Lung (tissue), 12 donors: Measurements from ENCODE around the gene GPR35. TPM values are rescaled to one million over a fixed set of nuclear protein-coding genes. Genes with fewer than 3 reads are reported as not detected.

Source experiments
- ATAC-seq: fragments of 200-7000 bp; cut with Tn5 transposase; one replicate; pipeline ENCODE4 v1.9.1; 2020; ENCODE audit warnings: moderate number of reproducible peaks; ENCODE audit not compliant: insufficient read depth, low FRiP score
- DNase-seq, 3 donors: peaks; one replicate each; pipeline ENCODE4 v3.0.0-alpha.2; 2013 to 2017
- H3K27ac ChIP-seq, 2 donors: one replicate each; pipeline ENCODE4 v1.5.1; 2013; ENCODE audit warnings: mild to moderate bottlenecking in 2 of 2, moderate library complexity in 2 of 2, control low read depth in 1 of 2, inconsistent platforms in 1 of 2, low read depth in 1 of 2, low read length in 1 of 2
- H3K27me3 ChIP-seq, 3 donors: one replicate each; pipeline ENCODE4 v1.5.1; 2013; ENCODE audit warnings: low read length in 2 of 3; ENCODE audit not compliant: control insufficient read depth in 3 of 3, insufficient read depth in 3 of 3
- H3K36me3 ChIP-seq, 4 donors: one replicate each; pipeline ENCODE4 v1.5.1; 2013; ENCODE audit warnings: low read length in 4 of 4, mild to moderate bottlenecking in 1 of 4, moderate library complexity in 1 of 4; ENCODE audit not compliant: control insufficient read depth in 4 of 4, insufficient read depth in 4 of 4
- H3K4me1 ChIP-seq, 5 donors: one replicate each; pipeline ENCODE4 v1.5.1; 2013; ENCODE audit warnings: low read length in 5 of 5, mild to moderate bottlenecking in 2 of 5, moderate library complexity in 1 of 5; ENCODE audit not compliant: control insufficient read depth in 5 of 5, insufficient read depth in 5 of 5
- H3K4me3 ChIP-seq: one replicate; pipeline ENCODE4 v1.5.1; 2013; ENCODE audit warnings: mild to moderate bottlenecking, control low read depth, moderate library complexity
- H3K9ac ChIP-seq, 2 donors: one replicate each; pipeline ENCODE4 v1.5.1; 2013; ENCODE audit warnings: low read length in 2 of 2, control low read depth in 1 of 2; ENCODE audit not compliant: insufficient read depth in 1 of 2
- H3K9me3 ChIP-seq, 4 donors: one replicate each; pipeline ENCODE4 v1.5.1; 2013; ENCODE audit warnings: low read length in 3 of 4, mild to moderate bottlenecking in 1 of 4, moderate library complexity in 1 of 4; ENCODE audit not compliant: control insufficient read depth in 4 of 4, insufficient read depth in 3 of 4
- WGBS, 2 donors: extraction: QIAGEN DNeasy Blood & Tissue Kit; methylation state at CpG; one replicate each; pipeline ENCODE4 v1.1.7; 2013; 5-methylcytosine and 5-hydroxymethylcytosine counted together
- polyA plus RNA-seq, 2 donors: library from polyadenylated mRNA; stranded (reverse); fragments of 200-250 nt; gene quantifications; one replicate each; pipeline ENCODE4 v1.2.1, GENCODE V29; 2013
- total RNA-seq, 2 donors: library from RNA; depleted of rRNA in 1 of 2; stranded (reverse); fragments of >200 nt in 1 of 2; gene quantifications; one replicate each; pipeline ENCODE4 v1.2.1, GENCODE V29; 2014 to 2021
- TF ChIP-seq, protein P1 (sequence below): IDR thresholded peaks from 2 replicates; pipeline ENCODE4 v1.5.1; 2012; ENCODE audit warnings: mild to moderate bottlenecking; ENCODE audit errors: control extremely low read depth, extremely low read depth
- donor health status: control.
- donor health status: control.
- donor health status: Bipolar disorder and iron deficiency.
- donor health status: healthy.
- donor health status: DM: yes; HTN: yes; CAD: no.

The GPR35 gene
- total and polyA plus RNA-seq, 4 donors = 2.3 to 10.3 (median 4.1) TPM

DNA sequence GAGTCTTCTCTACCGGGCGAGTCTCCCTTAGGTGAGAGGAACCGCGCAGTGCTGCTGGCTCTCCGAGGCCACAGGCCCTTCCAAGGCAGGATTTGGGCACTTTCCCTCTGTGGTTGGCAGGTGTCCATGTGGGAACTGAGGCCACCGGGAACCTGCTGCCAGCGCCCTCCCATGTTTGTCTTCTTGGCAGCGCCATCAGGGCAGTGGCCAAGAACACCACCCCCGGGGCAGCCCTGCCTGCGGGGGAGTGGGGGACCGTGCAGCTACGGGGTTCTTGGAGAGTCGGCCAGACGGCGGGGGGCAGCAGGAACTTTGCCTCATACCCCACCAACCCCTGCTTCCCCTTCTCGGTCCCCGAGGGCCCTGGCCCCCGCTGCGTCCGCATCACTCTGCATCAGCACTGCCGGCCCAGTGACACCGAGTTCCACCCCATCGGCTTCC is 28.8 kb upstream of the GPR35 start:
- WGBS, 2 donors = 87 to 89% methylated on average over 23 of the region's 23 CpGs
- H3K9ac ChIP-seq = no peak overlapping the region
- peaks cover 0 to 63% (median 1%) of the 10 kb centered on the region in 4 donors for H3K36me3 ChIP-seq
- H3K27ac ChIP-seq = no peak overlapping the region
- H3K4me1 ChIP-seq = peaks cover 0 to 16% (median 0%) of the 10 kb centered on the region in 5 donors
- DNase-seq = no peak
- H3K27me3 ChIP-seq = no peaks in the 10 kb centered on the region
- H3K4me3 ChIP-seq = no peak overlapping the region
- TF ChIP-seq, protein P1, sequence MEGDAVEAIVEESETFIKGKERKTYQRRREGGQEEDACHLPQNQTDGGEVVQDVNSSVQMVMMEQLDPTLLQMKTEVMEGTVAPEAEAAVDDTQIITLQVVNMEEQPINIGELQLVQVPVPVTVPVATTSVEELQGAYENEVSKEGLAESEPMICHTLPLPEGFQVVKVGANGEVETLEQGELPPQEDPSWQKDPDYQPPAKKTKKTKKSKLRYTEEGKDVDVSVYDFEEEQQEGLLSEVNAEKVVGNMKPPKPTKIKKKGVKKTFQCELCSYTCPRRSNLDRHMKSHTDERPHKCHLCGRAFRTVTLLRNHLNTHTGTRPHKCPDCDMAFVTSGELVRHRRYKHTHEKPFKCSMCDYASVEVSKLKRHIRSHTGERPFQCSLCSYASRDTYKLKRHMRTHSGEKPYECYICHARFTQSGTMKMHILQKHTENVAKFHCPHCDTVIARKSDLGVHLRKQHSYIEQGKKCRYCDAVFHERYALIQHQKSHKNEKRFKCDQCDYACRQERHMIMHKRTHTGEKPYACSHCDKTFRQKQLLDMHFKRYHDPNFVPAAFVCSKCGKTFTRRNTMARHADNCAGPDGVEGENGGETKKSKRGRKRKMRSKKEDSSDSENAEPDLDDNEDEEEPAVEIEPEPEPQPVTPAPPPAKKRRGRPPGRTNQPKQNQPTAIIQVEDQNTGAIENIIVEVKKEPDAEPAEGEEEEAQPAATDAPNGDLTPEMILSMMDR = no peak
- no peaks in the 10 kb centered on the region for H3K9me3 ChIP-seq
- no peak for ATAC-seq

DNA sequence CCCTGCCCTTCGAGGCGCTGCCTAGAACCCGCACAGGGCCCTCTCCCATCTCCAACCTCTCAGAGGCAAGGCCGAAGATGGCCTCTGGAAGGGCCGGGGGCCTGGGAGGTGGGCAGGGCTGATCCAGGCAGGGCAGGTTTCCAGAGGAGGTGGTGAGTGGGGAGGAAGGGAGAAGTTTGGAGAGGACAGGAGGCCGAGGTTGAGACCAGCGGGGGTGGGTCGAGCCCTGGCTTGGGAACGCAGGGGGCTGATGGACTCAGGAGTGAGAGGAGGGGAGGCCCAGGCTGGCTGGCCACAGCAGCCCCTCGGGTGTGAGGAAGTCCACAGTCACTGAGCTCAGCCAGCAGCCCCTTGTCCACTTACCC is 28.2 kb upstream of the GPR35 start:
- no peaks in the 10 kb centered on the region for H3K27me3 ChIP-seq
- ATAC-seq (no peak), DNase-seq (no peak)
- no peaks in the 10 kb centered on the region for H3K9me3 ChIP-seq
- peaks cover 0 to 16% (median 0%) of the 10 kb centered on the region in 5 donors for H3K4me1 ChIP-seq
- no peak overlapping the region for H3K9ac ChIP-seq
- 94 to 97% methylated on average over 10 of the region's 10 CpGs for WGBS, 2 donors
- no peak overlapping the region for H3K27ac ChIP-seq
- H3K36me3 ChIP-seq = peaks cover 0 to 60% (median 1%) of the 10 kb centered on the region in 4 donors
- no peak overlapping the region for H3K4me3 ChIP-seq
- TF ChIP-seq, protein P1 = no peak

DNA sequence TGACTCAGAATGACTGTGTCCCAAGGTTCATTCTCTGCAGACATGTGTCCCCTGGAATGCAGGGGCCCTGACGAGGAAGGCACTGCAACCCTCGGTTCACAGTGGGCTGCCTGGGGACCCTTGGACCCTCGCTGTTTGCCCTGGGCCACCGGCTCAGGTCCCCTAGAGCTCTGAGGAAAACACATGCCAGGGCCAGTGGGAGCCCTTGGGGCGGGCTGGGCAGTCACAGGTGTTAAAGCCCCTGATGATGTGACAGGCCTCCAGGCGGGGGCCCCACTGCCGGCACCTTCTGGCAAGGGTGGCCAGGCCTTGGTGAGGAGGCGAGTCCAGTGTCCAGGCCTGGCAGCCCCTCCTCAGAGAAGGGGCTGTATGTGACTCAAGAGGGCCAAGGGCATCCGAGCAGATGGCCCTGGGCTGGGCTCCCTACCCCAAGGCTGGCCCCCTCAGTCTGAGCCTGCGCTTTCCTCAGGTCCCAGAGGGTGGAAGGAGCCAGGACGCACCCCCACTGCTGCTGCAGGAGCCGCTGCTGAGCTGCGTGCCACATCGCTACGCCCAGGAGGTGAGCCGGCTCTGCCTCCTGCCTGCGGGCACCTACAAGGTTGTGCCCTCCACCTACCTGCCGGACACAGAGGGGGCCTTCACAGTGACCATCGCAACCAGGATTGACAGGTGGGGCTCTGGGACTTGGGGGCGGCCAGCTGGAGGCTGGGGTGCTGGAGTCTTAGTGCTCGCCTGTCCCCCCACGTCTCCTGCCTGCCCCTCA is 27.7 kb upstream of the GPR35 start:
- Histone ChIP-seq H3K9ac (no peak overlapping the region), H3K27ac (no peak overlapping the region), H3K4me3 (no peak overlapping the region), H3K27me3 (no peaks in the 10 kb centered on the region), H3K4me1 (peaks cover 0 to 16% (median 0%) of the 10 kb centered on the region in 5 donors), H3K9me3 (no peaks in the 10 kb centered on the region), H3K36me3 (peaks cover 0 to 54% (median 0%) of the 10 kb centered on the region in 4 donors)
- 93 to 97% methylated on average over 21 to 22 of the region's 22 CpGs for WGBS, 2 donors
- DNase-seq (no peak), ATAC-seq (no peak)
- TF ChIP-seq, protein P1 = no peak
